Astrocyte (in vitro differentiated cells and primary cell): ENCODE data around the gene UBAP1. TPM values are rescaled to one million over a fixed set of nuclear protein-coding genes. Genes with fewer than 3 reads are reported as not detected.
A peak's percentile ranks its signal among the peaks of the same experiment; 100 is the strongest.

Experiments
- DNase-seq: peaks from one replicate; pipeline ENCODE4 v3.0.0-alpha.2; 2010; ENCODE audit warnings: low read depth
- FAIRE-seq: peaks from 2 replicates; lab custom pipeline; 2011; peaks lifted over from hg19 to GRCh38; lab: Jason Lieb, UNC
- H2AFZ ChIP-seq: 2 replicates; pipeline ENCODE4 v1.6.0; 2012; ENCODE audit warnings: low read depth, low read length, inconsistent platforms
- H3K27ac ChIP-seq: 2 replicates; pipeline ENCODE4 v1.5.1; 2011; ENCODE audit warnings: low read depth, low read length, inconsistent platforms
- H3K27me3 ChIP-seq: 2 replicates; pipeline ENCODE4 v1.6.0; 2011; ENCODE audit warnings: low read length, inconsistent platforms; ENCODE audit not compliant: insufficient read depth
- H3K36me3 ChIP-seq: 2 replicates; pipeline ENCODE4 v1.5.1; 2011; ENCODE audit warnings: low read length, inconsistent platforms; ENCODE audit not compliant: insufficient read depth
- H3K4me1 ChIP-seq: 2 replicates; pipeline ENCODE4 v1.5.1; 2011; ENCODE audit warnings: low read length, inconsistent platforms; ENCODE audit not compliant: insufficient read depth
- H3K4me2 ChIP-seq: 2 replicates; pipeline ENCODE4 v1.6.0; 2012; ENCODE audit warnings: low read length, inconsistent platforms
- H3K4me3 ChIP-seq: 2 replicates; pipeline ENCODE4 v1.5.1; 2011; ENCODE audit warnings: low read depth, mild to moderate bottlenecking, low read length, inconsistent platforms; ENCODE audit not compliant: insufficient read depth
- H3K79me2 ChIP-seq: 2 replicates; pipeline ENCODE4 v1.6.0; 2012; ENCODE audit warnings: mild to moderate bottlenecking, low read length, inconsistent platforms; ENCODE audit not compliant: insufficient read depth
- H3K9ac ChIP-seq: 2 replicates; pipeline ENCODE4 v1.6.0; 2012; ENCODE audit warnings: mild to moderate bottlenecking, low read length, inconsistent platforms
- H3K9me3 ChIP-seq: 2 replicates; pipeline ENCODE4 v1.5.1; 2012; ENCODE audit warnings: low read depth, mild to moderate bottlenecking, low read length, inconsistent platforms; ENCODE audit not compliant: insufficient read depth
- H4K20me1 ChIP-seq: 2 replicates; pipeline ENCODE4 v1.6.0; 2012; ENCODE audit warnings: low read length, inconsistent platforms; ENCODE audit not compliant: insufficient read depth
- H3K27ac Mint-ChIP-seq: one replicate; pipeline ENCODE4 v1.8.0; 2021; ENCODE audit warnings: mild to moderate bottlenecking, mixed read lengths; ENCODE audit not compliant: unreplicated experiment
- H3K27me3 Mint-ChIP-seq: one replicate; pipeline ENCODE4 v1.8.0; 2021; ENCODE audit warnings: low read depth, mixed read lengths; ENCODE audit not compliant: unreplicated experiment
- H3K36me3 Mint-ChIP-seq: one replicate; pipeline ENCODE4 v1.8.0; 2021; ENCODE audit warnings: low read depth, mixed read lengths; ENCODE audit not compliant: unreplicated experiment
- H3K4me1 Mint-ChIP-seq: one replicate; pipeline ENCODE4 v1.8.0; 2021; ENCODE audit warnings: low read depth, mixed read lengths; ENCODE audit not compliant: unreplicated experiment
- H3K4me3 Mint-ChIP-seq: one replicate; pipeline ENCODE4 v1.8.0; 2021; ENCODE audit warnings: mild to moderate bottlenecking, moderate library complexity, mixed read lengths; ENCODE audit not compliant: unreplicated experiment
- H3K9me3 Mint-ChIP-seq: one replicate; pipeline ENCODE4 v1.8.0; 2021; ENCODE audit warnings: mild to moderate bottlenecking, mixed read lengths; ENCODE audit not compliant: unreplicated experiment
- EZH2 ChIP-seq: IDR thresholded peaks from 2 replicates; pipeline ENCODE4 v1.6.1; 2012; ENCODE audit warnings: mild to moderate bottlenecking, low read length, inconsistent platforms; ENCODE audit not compliant: insufficient read depth
- total RNA-seq: library from RNA; stranded (reverse); gene quantifications from 2 replicates; pipeline ENCODE4 v1.2.1, GENCODE V29; 2021
- TF ChIP-seq, protein P1 (sequence below): IDR thresholded peaks from 2 replicates; pipeline ENCODE4 v1.5.1; 2011; ENCODE audit warnings: low read depth, mild to moderate bottlenecking, inconsistent platforms, low read length, moderate library complexity; ENCODE audit not compliant: insufficient read depth

The UBAP1 gene
- total RNA-seq, 1 donor from 2014 or later: 52.0 TPM

GRCh38 chr9:34227445-34227844 lies 48.6 kb downstream of the UBAP1 start:
- Mint-ChIP-seq H3K4me1 (peaks cover 16% of the 10 kb centered on the region), H3K36me3 (peaks cover 4% of the 10 kb centered on the region), H3K9me3 (no peaks in the 10 kb centered on the region), H3K4me3 (no peak overlapping the region), H3K27me3 (no peaks in the 10 kb centered on the region), H3K27ac (no peak overlapping the region)
- Histone ChIP-seq H3K27me3 (no peaks in the 10 kb centered on the region), H3K4me2 (no peak overlapping the region), H3K36me3 (peaks cover 2% of the 10 kb centered on the region), H3K27ac (no peak overlapping the region), H3K9ac (no peak overlapping the region), H3K9me3 (no peaks in the 10 kb centered on the region), H3K4me3 (no peak overlapping the region), H3K79me2 (peaks cover 65% of the 10 kb centered on the region), H2AFZ (no peak overlapping the region), H4K20me1 (peaks cover 43% of the 10 kb centered on the region), H3K4me1 (peaks cover 2% of the 10 kb centered on the region)
- FAIRE-seq (no peak), DNase-seq (peak; percentile 90)
- TF ChIP-seq, protein P1, sequence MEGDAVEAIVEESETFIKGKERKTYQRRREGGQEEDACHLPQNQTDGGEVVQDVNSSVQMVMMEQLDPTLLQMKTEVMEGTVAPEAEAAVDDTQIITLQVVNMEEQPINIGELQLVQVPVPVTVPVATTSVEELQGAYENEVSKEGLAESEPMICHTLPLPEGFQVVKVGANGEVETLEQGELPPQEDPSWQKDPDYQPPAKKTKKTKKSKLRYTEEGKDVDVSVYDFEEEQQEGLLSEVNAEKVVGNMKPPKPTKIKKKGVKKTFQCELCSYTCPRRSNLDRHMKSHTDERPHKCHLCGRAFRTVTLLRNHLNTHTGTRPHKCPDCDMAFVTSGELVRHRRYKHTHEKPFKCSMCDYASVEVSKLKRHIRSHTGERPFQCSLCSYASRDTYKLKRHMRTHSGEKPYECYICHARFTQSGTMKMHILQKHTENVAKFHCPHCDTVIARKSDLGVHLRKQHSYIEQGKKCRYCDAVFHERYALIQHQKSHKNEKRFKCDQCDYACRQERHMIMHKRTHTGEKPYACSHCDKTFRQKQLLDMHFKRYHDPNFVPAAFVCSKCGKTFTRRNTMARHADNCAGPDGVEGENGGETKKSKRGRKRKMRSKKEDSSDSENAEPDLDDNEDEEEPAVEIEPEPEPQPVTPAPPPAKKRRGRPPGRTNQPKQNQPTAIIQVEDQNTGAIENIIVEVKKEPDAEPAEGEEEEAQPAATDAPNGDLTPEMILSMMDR: no peak
- TF ChIP-seq EZH2: no peak

GRCh38 chr9:34230556-34230955 lies 51.7 kb downstream of the UBAP1 start:
- no peak overlapping the region for H3K4me2 ChIP-seq
- no peak overlapping the region for H3K27ac ChIP-seq
- no peak overlapping the region for H3K9ac ChIP-seq
- no peak overlapping the region for H3K4me3 ChIP-seq
- H3K9me3 ChIP-seq: no peaks in the 10 kb centered on the region
- Mint-ChIP-seq H3K36me3 (peaks cover 2% of the 10 kb centered on the region), H3K27me3 (no peaks in the 10 kb centered on the region), H3K4me3 (no peak overlapping the region), H3K27ac (no peak overlapping the region), H3K9me3 (no peaks in the 10 kb centered on the region), H3K4me1 (peaks cover 9% of the 10 kb centered on the region)
- no peak for FAIRE-seq
- no peaks in the 10 kb centered on the region for H3K4me1 ChIP-seq
- TF ChIP-seq, protein P1: no peak
- no peak for TF ChIP-seq EZH2
- no peak overlapping the region for H2AFZ ChIP-seq
- peaks cover 39% of the 10 kb centered on the region for H4K20me1 ChIP-seq
- H3K27me3 ChIP-seq: no peaks in the 10 kb centered on the region
- DNase-seq: no peak
- H3K79me2 ChIP-seq: peaks cover 54% of the 10 kb centered on the region
- H3K36me3 ChIP-seq: peaks cover 6% of the 10 kb centered on the region

DNA sequence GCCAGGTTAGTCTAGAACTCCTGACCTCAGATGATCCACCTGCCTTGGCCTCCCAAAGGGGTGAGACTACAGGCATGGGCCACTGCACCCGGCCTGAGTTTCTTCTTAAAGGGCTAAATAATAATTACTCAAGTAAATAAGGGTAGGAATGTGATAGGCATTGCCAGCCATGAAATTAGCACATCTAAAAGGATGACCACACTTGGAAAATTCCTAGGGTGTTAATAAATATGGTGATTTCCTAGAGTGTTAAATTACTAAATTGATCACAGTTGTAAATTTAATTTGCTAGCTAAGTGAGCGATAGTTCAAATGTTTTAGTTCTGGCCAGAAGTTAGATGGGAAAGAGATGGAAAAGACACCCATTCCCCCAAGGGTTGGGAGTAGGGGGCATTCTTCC lies 53.4 kb downstream of the UBAP1 start:
- Histone ChIP-seq H3K4me2 (no peak overlapping the region), H3K4me1 (no peaks in the 10 kb centered on the region), H3K79me2 (peaks cover 50% of the 10 kb centered on the region), H3K9me3 (no peaks in the 10 kb centered on the region), H3K27me3 (no peaks in the 10 kb centered on the region), H3K27ac (no peak overlapping the region), H4K20me1 (peaks cover 38% of the 10 kb centered on the region), H3K4me3 (no peak overlapping the region), H3K9ac (no peak overlapping the region), H3K36me3 (peaks cover 17% of the 10 kb centered on the region), H2AFZ (no peak overlapping the region)
- peaks cover 2% of the 10 kb centered on the region for H3K36me3 Mint-ChIP-seq
- no peaks in the 10 kb centered on the region for H3K27me3 Mint-ChIP-seq
- DNase-seq: no peak
- TF ChIP-seq, protein P1: no peak
- TF ChIP-seq EZH2: no peak
- H3K4me3 Mint-ChIP-seq: no peak overlapping the region
- no peak for FAIRE-seq
- no peak overlapping the region for H3K27ac Mint-ChIP-seq
- peaks cover 15% of the 10 kb centered on the region for H3K4me1 Mint-ChIP-seq
- H3K9me3 Mint-ChIP-seq: peaks cover 3% of the 10 kb centered on the region
